ENCODE results near the gene DIMT1. TPM values are rescaled to one million over a fixed set of nuclear protein-coding genes. Genes with fewer than 3 reads are reported as not detected.

DIMT1 gene
- total RNA-seq, 2 donors from 2014 or later: 26.1 to 35.6 TPM

- no peaks in the 10 kb centered on the region for H3K4me1 ChIP-seq (replicated peaks)
- WGBS: 87% methylated on average over 4 of the region's 4 CpGs
- H3K36me3 ChIP-seq: no peaks in the 10 kb centered on the region
- DNase-seq (ENCODE audit: low spot score): no peak
- H3K9me3 ChIP-seq: no peaks in the 10 kb centered on the region
- no peak overlapping the region for H3K27ac ChIP-seq
- intact Hi-C loops (cut with DNase I): no loop called here
- TF ChIP-seq POLR2A (IDR thresholded peaks at IDR 0.05) (no peak), CTCF (IDR thresholded peaks at IDR 0.05) (no peak), POLR2AphosphoS5 (IDR thresholded peaks at IDR 0.05) (no peak)
- no peaks in the 10 kb centered on the region for H3K27me3 ChIP-seq (replicated peaks; ENCODE audit: insufficient read depth)
- H3K4me3 ChIP-seq: no peak overlapping the region
Measured at GRCh38 chr5:62418462-62419076, 14.9 kb upstream of the DIMT1 start.

DNA sequence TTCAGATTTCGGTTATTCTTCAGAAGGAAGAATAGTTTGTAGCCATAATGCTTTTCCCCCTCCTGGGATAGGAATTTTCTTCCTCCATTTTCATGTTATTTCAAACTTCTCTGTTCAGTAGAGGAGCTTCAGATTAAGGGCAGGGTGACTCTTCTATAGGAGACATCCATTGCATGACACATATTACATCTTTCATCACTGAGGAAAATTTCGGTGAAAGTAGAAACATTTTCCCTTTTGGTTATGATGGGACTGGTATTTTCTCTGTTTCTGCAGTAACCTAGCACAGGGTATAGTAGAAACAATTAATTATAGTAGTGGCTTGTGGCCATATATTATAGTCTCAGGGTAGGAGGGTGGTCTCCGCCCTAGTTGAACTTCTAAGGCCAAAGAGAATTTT, 10.0 kb upstream of the DIMT1 start:
- Histone ChIP-seq H3K27me3 (replicated peaks; ENCODE audit: insufficient read depth) (no peaks in the 10 kb centered on the region), H3K4me1 (replicated peaks) (no peaks in the 10 kb centered on the region), H3K36me3 (no peaks in the 10 kb centered on the region), H3K9me3 (no peaks in the 10 kb centered on the region), H3K4me3 (peak overlapping the region in 1 of 2 donors; percentile 79), H3K27ac (no peak overlapping the region)
- intact Hi-C loops (cut with DNase I): no loop called here
- 62% methylated on average over 3 of the region's 3 CpGs for WGBS
- TF ChIP-seq CTCF (IDR thresholded peaks at IDR 0.05) (no peak), POLR2A (IDR thresholded peaks at IDR 0.05) (no peak), POLR2AphosphoS5 (IDR thresholded peaks at IDR 0.05) (no peak)
- DNase-seq (ENCODE audit: low spot score): no peak

GRCh38 chr5:62412549-62413329, 9.0 kb upstream of the DIMT1 start, which contains the start of gene IPO11:
IPO11 (plus strand) TSS chr5:62412763; CDS start chr5:62437280, 24,517 bp downstream.
- TF ChIP-seq POLR2AphosphoS5 (IDR thresholded peaks at IDR 0.05) (peak; percentile 100), CTCF (IDR thresholded peaks at IDR 0.05) (peak in 2 of 4 experiments; percentile 15 to 34), POLR2A (IDR thresholded peaks at IDR 0.05) (peak; percentile 54)
- peak; percentile 98 for DNase-seq (ENCODE audit: low spot score)
- intact Hi-C loops (cut with DNase I): no loop called here
- H3K4me3 ChIP-seq: peak within 1 kb of the TSS; percentile 62 to 79
- WGBS: under 1% methylated on average over 66 of the region's 66 CpGs
- H3K36me3 ChIP-seq: no peaks in the 10 kb centered on the region
- H3K27ac ChIP-seq: peak within 1 kb of the TSS; percentile 76 to 84
- no peaks in the 10 kb centered on the region for H3K27me3 ChIP-seq (replicated peaks; ENCODE audit: insufficient read depth)
- H3K9me3 ChIP-seq: no peaks in the 10 kb centered on the region
- no peaks in the 10 kb centered on the region for H3K4me1 ChIP-seq (replicated peaks)

GRCh38 chr5:62395210-62395950, 8.3 kb downstream of the DIMT1 start:
- Histone ChIP-seq H3K36me3 (peaks cover 0 to 9% of the 10 kb centered on the region in 2 donors), H3K9me3 (no peaks in the 10 kb centered on the region), H3K27ac (no peak overlapping the region), H3K4me3 (no peak overlapping the region), H3K4me1 (replicated peaks) (no peaks in the 10 kb centered on the region), H3K27me3 (replicated peaks; ENCODE audit: insufficient read depth) (no peaks in the 10 kb centered on the region)
- intact Hi-C loops (cut with DNase I): no loop called here
- no peak for TF ChIP-seq POLR2A (IDR thresholded peaks at IDR 0.05)
- TF ChIP-seq CTCF (IDR thresholded peaks at IDR 0.05): no peak
- TF ChIP-seq POLR2AphosphoS5 (IDR thresholded peaks at IDR 0.05): no peak
- 98% methylated on average over 5 of the region's 5 CpGs for WGBS
- DNase-seq (ENCODE audit: low spot score): no peak

Measured in prostate gland (tissue), 2 donors.